Measurements from ENCODE around the gene PTPRB. TPM values are rescaled to one million over a fixed set of nuclear protein-coding genes. Genes with fewer than 3 reads are reported as not detected.

The PTPRB gene
- total and polyA plus RNA-seq, 11 donors: 17.0 to 41.5 (median 34.2) TPM

DNA sequence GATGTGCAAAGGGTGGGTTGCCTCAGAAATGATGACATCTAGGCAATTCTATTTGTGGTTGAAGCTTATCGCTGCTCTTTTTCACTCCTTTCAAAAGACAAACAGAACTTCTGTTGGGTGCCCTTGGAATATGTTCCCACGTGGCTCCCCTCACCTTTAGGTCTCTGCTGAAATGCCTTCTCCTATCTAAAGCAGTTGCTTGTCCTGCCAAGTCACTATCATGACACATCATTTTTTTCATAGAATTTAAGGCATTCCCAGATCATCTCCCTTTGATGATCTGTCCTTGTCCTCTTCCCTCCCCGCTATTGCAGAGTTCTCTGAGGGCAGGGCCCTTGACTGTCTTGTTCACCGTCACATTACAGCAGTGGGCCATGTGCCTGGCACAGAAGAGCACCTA is 75.7 kb downstream of the PTPRB start:
- TF ChIP-seq, protein P1, sequence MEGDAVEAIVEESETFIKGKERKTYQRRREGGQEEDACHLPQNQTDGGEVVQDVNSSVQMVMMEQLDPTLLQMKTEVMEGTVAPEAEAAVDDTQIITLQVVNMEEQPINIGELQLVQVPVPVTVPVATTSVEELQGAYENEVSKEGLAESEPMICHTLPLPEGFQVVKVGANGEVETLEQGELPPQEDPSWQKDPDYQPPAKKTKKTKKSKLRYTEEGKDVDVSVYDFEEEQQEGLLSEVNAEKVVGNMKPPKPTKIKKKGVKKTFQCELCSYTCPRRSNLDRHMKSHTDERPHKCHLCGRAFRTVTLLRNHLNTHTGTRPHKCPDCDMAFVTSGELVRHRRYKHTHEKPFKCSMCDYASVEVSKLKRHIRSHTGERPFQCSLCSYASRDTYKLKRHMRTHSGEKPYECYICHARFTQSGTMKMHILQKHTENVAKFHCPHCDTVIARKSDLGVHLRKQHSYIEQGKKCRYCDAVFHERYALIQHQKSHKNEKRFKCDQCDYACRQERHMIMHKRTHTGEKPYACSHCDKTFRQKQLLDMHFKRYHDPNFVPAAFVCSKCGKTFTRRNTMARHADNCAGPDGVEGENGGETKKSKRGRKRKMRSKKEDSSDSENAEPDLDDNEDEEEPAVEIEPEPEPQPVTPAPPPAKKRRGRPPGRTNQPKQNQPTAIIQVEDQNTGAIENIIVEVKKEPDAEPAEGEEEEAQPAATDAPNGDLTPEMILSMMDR (IDR thresholded peaks at IDR 0.05): no peak
- TF ChIP-seq POLR2A (IDR thresholded peaks at IDR 0.05): no peak
- no peaks in the 10 kb centered on the region for H3K9me3 ChIP-seq
- intact Hi-C loops (cut with DNase I): loop anchor here in 1 of 10 donors (10.0 kb wide), 1 partner anchor 197 kb away; the partner anchor contains the start of gene KCNMB4
- no peak overlapping the region for H3K4me3 ChIP-seq
- H3K27ac ChIP-seq: no peak overlapping the region
- H3K4me1 ChIP-seq: peaks cover 0 to 3% (median 0%) of the 10 kb centered on the region in 12 donors
- WGBS, 4 donors: 89 to 93% (median 92%) methylated on average over 4 of the region's 4 CpGs
- ATAC-seq: no peak
- peaks cover 0 to 99% (median 25%) of the 10 kb centered on the region in 9 donors for H3K36me3 ChIP-seq
- no peak for DNase-seq
- H3K27me3 ChIP-seq: no peaks in the 10 kb centered on the region

DNA sequence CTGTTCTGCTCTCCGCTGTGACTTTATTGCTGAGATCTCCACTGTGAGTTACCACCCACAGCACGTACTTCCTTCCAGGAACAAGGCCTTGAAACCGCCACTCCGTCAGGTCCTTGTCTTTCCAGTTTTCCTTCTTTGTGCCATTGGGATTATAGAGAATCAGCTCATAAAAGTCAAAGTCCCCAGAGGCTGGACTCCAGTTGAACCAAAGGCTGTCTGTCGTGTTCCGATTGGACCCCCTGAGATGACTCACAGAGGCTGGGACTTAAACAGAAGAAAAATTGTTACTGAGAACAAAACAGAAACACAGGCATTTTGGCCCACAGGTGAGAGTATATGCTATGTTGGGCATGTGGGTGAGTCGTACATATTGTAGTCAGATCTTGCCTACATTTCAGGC is 76.6 kb downstream of the PTPRB start:
- WGBS, 4 donors: 84 to 92% (median 89%) methylated on average over 7 of the region's 7 CpGs
- no peak overlapping the region for H3K4me3 ChIP-seq
- H3K27me3 ChIP-seq: no peaks in the 10 kb centered on the region
- peaks cover 0 to 3% (median 0%) of the 10 kb centered on the region in 12 donors for H3K4me1 ChIP-seq
- DNase-seq (no peak), ATAC-seq (no peak)
- intact Hi-C loops (cut with DNase I): loop anchor here in 1 of 10 donors (10.0 kb wide), 1 partner anchor 196 kb away; the partner anchor contains the start of gene KCNMB4
- no peak overlapping the region for H3K27ac ChIP-seq
- TF ChIP-seq POLR2A (IDR thresholded peaks at IDR 0.05): no peak
- TF ChIP-seq, protein P1 (IDR thresholded peaks at IDR 0.05): no peak
- H3K36me3 ChIP-seq: peaks cover 0 to 99% (median 19%) of the 10 kb centered on the region in 9 donors
- H3K9me3 ChIP-seq: no peaks in the 10 kb centered on the region

DNA sequence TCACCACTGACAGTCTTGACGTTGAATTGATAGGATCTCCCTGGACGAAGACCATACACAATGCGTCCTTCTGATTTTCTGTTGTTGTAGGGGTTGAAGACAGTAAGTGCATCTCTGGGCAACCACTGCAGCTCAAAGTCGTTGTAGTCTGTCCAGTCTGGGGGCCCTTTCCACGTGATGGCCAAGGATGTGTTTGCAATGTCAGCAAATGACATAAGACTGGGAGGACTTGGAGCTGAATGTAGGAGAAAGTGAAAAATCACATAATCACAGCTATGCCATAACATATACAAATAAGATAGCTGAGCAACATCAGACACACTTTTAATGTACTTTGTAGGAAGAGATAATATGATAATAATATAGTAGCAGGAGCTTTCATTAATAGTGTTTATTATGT is 77.8 kb downstream of the PTPRB start:
- no peak overlapping the region for H3K4me3 ChIP-seq
- peaks cover 0 to 3% (median 0%) of the 10 kb centered on the region in 12 donors for H3K4me1 ChIP-seq
- H3K36me3 ChIP-seq: peaks cover 0 to 99% (median 19%) of the 10 kb centered on the region in 9 donors
- DNase-seq (no peak), ATAC-seq (no peak)
- TF ChIP-seq POLR2A (IDR thresholded peaks at IDR 0.05): no peak
- TF ChIP-seq, protein P1 (IDR thresholded peaks at IDR 0.05): no peak
- intact Hi-C loops (cut with DNase I): no loop called here
- no peaks in the 10 kb centered on the region for H3K27me3 ChIP-seq
- H3K27ac ChIP-seq: no peak overlapping the region
- no peaks in the 10 kb centered on the region for H3K9me3 ChIP-seq
- WGBS, 4 donors: 78 to 85% (median 81%) methylated on average over 5 of the region's 5 CpGs

DNA sequence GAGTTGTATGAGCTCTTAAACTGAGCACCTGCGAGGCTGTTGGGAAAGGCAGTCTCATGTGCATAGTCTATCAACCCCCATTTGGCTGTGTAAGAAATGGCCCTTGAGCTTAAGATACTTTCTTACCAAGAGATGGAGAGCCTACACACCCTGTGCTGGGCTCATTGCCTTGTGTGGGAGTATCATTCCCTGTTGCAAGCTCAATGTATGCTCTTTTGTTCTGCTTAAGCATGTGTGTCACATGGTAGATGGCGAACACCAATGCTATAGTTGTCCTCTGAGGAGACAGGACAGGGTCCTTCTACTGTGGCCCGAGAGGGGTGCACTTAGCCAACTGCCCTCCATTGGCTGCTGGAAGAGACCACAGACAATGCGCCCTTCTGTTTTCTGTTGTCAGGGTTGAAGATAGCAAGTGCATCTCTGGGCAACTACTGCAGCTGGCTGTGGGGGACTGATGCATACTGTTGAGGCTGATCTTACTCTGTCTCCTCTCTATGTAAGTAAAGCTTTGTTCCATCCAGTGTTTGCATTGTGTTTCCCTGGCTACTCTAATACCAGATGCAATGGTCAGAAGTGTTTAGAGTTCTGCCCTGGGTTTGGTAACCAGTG is 79.5 kb downstream of the PTPRB start:
- H3K36me3 ChIP-seq: peaks cover 0 to 97% (median 10%) of the 10 kb centered on the region in 9 donors
- H3K9me3 ChIP-seq: no peaks in the 10 kb centered on the region
- no peak overlapping the region for H3K4me3 ChIP-seq
- no peaks in the 10 kb centered on the region for H3K27me3 ChIP-seq
- WGBS, 4 donors: 82 to 95% (median 89%) methylated on average over 4 of the region's 4 CpGs
- peaks cover 0 to 16% (median 5%) of the 10 kb centered on the region in 12 donors for H3K4me1 ChIP-seq
- ATAC-seq: peak in 1 of 4 donors; percentile 22
- intact Hi-C loops (cut with DNase I): no loop called here
- DNase-seq: no peak
- no peak for TF ChIP-seq POLR2A (IDR thresholded peaks at IDR 0.05)
- TF ChIP-seq, protein P1 (IDR thresholded peaks at IDR 0.05): no peak
- no peak overlapping the region for H3K27ac ChIP-seq
